HEK293T (cell line): Measurements from ENCODE around the gene ERAP2.

Source experiments
- CTCF ChIA-PET: fragments of 350-600 bp; formaldehyde crosslinking; extraction: SDS; loops from one replicate; lab custom pipeline; 2021; ENCODE audit warnings: antibody characterized with exemption, inconsistent platforms; lab: Yijun Ruan, JAX
- POLR2A ChIA-PET: fragments of 350-600 bp; formaldehyde crosslinking; extraction: SDS; loops from one replicate; lab custom pipeline; 2020; ENCODE audit warnings: antibody characterized with exemption, inconsistent platforms; lab: Yijun Ruan, JAX
- DNase-seq: peaks from one replicate; pipeline ENCODE4 v3.0.0; 2012; ENCODE audit warnings: mixed read lengths; ENCODE audit errors: extremely low spot score
- ARNT ChIP-seq: fragments of 450-650 bp; IDR thresholded peaks from 2 replicates; pipeline ENCODE4 v1.6.1; 2017; ENCODE audit warnings: mild to moderate bottlenecking
- BHLHE40 ChIP-seq: fragments of 450-650 bp; IDR thresholded peaks from 2 replicates; pipeline ENCODE4 v1.6.1; 2016; ENCODE audit warnings: mild to moderate bottlenecking, moderate library complexity, borderline replicate concordance
- CTBP1 ChIP-seq: fragments of 450-650 bp; IDR thresholded peaks from 2 replicates; pipeline ENCODE4 v1.6.1; 2016; ENCODE audit warnings: borderline replicate concordance
- ELF4 ChIP-seq: fragments of 450-650 bp; IDR thresholded peaks from 2 replicates; pipeline ENCODE4 v1.6.1; 2017; ENCODE audit warnings: antibody characterized with exemption
- FOXA1 ChIP-seq: fragments of 450-650 bp; IDR thresholded peaks from 2 replicates; pipeline ENCODE4 v1.6.1; 2016; ENCODE audit warnings: mild to moderate bottlenecking
- FOXK2 ChIP-seq: fragments of 450-650 bp; IDR thresholded peaks from 2 replicates; pipeline ENCODE4 v1.6.1; 2016; ENCODE audit warnings: mild to moderate bottlenecking
- FOXM1 ChIP-seq: fragments of 450-650 bp; IDR thresholded peaks from 2 replicates; pipeline ENCODE4 v1.6.1; 2017; ENCODE audit warnings: mild to moderate bottlenecking, borderline replicate concordance
- HDGF ChIP-seq: fragments of 450-650 bp; IDR thresholded peaks from 2 replicates; pipeline ENCODE4 v1.6.1; 2017; ENCODE audit warnings: antibody characterized with exemption, borderline replicate concordance
- L3MBTL2 ChIP-seq: fragments of 450-650 bp; conservative IDR thresholded peaks from 2 replicates; pipeline ENCODE4 v1.6.1; 2016; ENCODE audit warnings: mild to moderate bottlenecking
- LEF1 ChIP-seq: fragments of 450-650 bp; IDR thresholded peaks from 2 replicates; pipeline ENCODE4 v1.6.1; 2017; ENCODE audit warnings: mild to moderate bottlenecking, borderline replicate concordance
- NFRKB ChIP-seq: fragments of 450-650 bp; IDR thresholded peaks from 2 replicates; pipeline ENCODE4 v1.6.1; 2016; ENCODE audit warnings: mild to moderate bottlenecking, moderate library complexity
- PKNOX1 ChIP-seq: fragments of 450-650 bp; IDR thresholded peaks from 2 replicates; pipeline ENCODE4 v1.6.1; 2016
- SP1 ChIP-seq: fragments of 450-650 bp; IDR thresholded peaks from 2 replicates; pipeline ENCODE4 v1.6.1; 2017
- SUZ12 ChIP-seq: fragments of 450-650 bp; IDR thresholded peaks from 2 replicates; pipeline ENCODE4 v1.6.1; 2016; ENCODE audit warnings: mild to moderate bottlenecking
- TARDBP ChIP-seq: fragments of 450-650 bp; IDR thresholded peaks from 2 replicates; pipeline ENCODE4 v1.6.1; 2016
- ZNF384 ChIP-seq: fragments of 450-650 bp; IDR thresholded peaks from 2 replicates; pipeline ENCODE4 v1.6.1; 2016

Gene ERAP2

DNA sequence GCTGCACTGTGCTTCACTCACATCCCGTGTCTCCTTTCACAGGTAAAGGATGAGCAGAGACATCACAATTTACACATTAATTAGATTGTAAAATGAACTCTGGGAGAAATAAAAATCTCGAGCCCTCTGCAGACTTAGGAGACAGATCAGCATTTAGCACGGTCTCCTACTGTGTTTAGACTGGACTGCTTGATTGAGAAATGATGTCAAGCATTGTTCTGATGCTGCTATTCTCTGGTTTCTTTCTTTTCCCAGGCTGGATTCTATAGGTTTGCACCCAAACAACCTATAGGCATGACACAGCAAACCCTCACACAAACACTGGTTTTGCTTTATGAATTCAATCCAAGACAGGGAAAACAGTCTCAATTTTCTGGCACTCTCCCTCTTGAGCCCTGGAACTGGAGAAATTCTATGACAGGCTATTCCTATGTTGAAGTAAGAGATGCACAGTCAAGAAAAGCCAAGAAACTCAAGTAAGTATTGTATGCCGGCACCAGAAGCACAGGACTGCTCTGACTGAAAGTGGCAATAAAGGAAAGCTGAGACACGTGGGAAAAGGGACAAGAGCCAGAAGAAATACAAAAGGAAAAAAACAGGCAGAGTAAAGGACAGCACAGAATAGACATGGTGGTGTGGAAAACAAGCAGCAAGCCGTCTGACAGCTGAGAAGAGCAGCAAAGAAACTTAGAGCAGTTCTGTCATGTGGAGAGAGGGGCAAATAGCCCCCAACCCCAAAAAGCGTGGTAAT, 24.8 kb upstream of the ERAP2 start:
- CTCF ChIA-PET = no interaction called here
- no peak for TF ChIP-seq FOXM1
- TF ChIP-seq BHLHE40 = no peak
- TF ChIP-seq HDGF = no peak
- TF ChIP-seq TARDBP = no peak
- no peak for TF ChIP-seq L3MBTL2
- TF ChIP-seq ELF4 = no peak
- TF ChIP-seq NFRKB = no peak
- POLR2A ChIA-PET = no interaction called here
- DNase-seq = no peak

DNA sequence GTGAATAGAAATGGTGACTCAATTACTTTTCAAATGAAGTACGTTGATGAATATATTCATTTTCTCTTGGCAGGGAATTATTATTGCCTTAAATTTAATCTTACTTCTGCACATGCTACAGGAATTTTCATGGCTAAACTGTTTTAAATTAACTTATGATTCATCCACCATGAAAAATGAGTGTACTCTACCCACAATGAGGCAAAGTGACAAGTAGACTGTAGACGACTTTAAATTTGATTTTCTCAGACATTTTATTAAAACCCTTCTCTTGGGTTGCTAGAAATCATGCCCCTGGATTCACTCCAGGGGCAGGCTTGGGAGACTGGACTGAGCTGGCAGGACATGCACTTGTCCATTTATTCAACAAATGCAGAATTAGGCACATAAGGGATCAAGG, 23.5 kb upstream of the ERAP2 start:
- ChIA-PET POLR2A (no interaction called here), CTCF (interaction anchor here (1.6 kb wide), 1 partner anchor 10 kb away, joined by 5 read pairs; no protein-coding TSS in a partner anchor)
- TF ChIP-seq TARDBP = no peak
- no peak for TF ChIP-seq HDGF
- no peak for TF ChIP-seq SP1
- DNase-seq = no peak

DNA sequence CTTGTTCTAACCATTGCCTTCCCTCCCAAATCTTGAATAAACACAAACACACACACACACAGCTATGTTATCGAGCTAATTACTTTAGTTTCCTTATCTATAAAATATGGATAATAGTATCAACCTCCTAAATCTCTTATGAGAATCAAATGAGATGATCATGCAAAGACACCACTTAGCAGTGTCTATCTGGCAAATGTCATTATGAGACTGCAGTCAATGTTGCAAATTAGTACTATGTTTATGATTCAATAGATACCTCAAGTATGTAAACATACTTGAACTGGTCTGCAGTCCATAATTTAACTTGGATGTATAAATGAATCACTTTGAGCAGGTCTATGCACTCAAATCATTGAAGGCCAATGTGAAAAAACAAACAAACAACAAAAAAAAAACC, 22.2 kb upstream of the ERAP2 start:
- ChIA-PET CTCF (interaction anchor here (1.6 kb wide), 1 partner anchor 9 kb away, joined by 5 read pairs; no protein-coding TSS in a partner anchor), POLR2A (no interaction called here)
- TF ChIP-seq TARDBP (no peak), FOXM1 (no peak), SP1 (no peak), ELF4 (no peak), HDGF (no peak), NFRKB (no peak), BHLHE40 (no peak), LEF1 (no peak), CTBP1 (no peak), FOXK2 (no peak), PKNOX1 (no peak), L3MBTL2 (no peak)
- no peak for DNase-seq

GRCh38 chr5:96855031-96855872, 21.0 kb upstream of the ERAP2 start:
- no peak for TF ChIP-seq FOXA1
- no peak for TF ChIP-seq ZNF384
- no peak for TF ChIP-seq CTBP1
- no peak for TF ChIP-seq ARNT
- no peak for TF ChIP-seq NFRKB
- no peak for TF ChIP-seq FOXK2
- TF ChIP-seq LEF1 = no peak
- TF ChIP-seq L3MBTL2 = no peak
- TF ChIP-seq TARDBP = no peak
- TF ChIP-seq PKNOX1 = no peak
- TF ChIP-seq FOXM1 = no peak
- no peak for TF ChIP-seq SP1
- TF ChIP-seq SUZ12 = no peak
- no peak for TF ChIP-seq HDGF
- no peak for TF ChIP-seq BHLHE40
- no peak for TF ChIP-seq ELF4
- POLR2A ChIA-PET = no interaction called here
- CTCF ChIA-PET = interaction anchor here (0.6 to 0.7 kb wide), 2 partner anchors 13 to 14 kb away, joined by 3 read pairs; no protein-coding TSS in a partner anchor
- DNase-seq = no peak

DNA sequence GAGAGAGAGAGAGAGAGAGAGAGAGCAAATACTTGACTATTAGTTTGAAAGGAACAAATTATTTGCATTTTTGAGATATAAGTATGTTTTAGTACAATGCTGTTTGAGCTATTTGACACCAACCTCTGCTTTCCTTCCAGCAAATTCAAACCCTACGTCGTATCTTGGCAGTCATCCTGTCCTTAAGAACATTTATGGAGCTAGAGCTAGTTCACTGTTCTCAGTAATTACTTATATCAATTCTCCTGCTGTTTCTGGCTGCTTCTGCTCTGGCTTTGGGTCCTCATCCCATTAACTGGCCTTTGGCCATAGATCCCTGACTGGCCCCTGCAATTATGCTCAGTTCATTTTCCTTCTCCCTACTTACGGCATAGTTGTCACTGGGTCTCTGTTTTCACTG, 19.9 kb upstream of the ERAP2 start:
- ChIA-PET CTCF (interaction anchor here (0.5 to 0.7 kb wide), 3 partner anchors 10 to 107 kb away, joined by 4 to 5 read pairs (median 4); no protein-coding TSS in a partner anchor), POLR2A (no interaction called here)
- no peak for DNase-seq
- TF ChIP-seq ELF4 = no peak
- TF ChIP-seq LEF1 = no peak
- TF ChIP-seq TARDBP = no peak
- TF ChIP-seq FOXK2 = no peak
- TF ChIP-seq ARNT = no peak
- no peak for TF ChIP-seq SP1
- no peak for TF ChIP-seq SUZ12
- TF ChIP-seq NFRKB = no peak
- TF ChIP-seq ZNF384 = no peak
- TF ChIP-seq BHLHE40 = no peak
- TF ChIP-seq FOXA1 = no peak
- TF ChIP-seq CTBP1 = no peak

- TF ChIP-seq ARNT = no peak
- TF ChIP-seq BHLHE40 = no peak
- TF ChIP-seq ZNF384 = no peak
- no peak for TF ChIP-seq FOXK2
- no peak for TF ChIP-seq SP1
- no peak for TF ChIP-seq LEF1
- ChIA-PET CTCF (no interaction called here), POLR2A (no interaction called here)
- DNase-seq = no peak
These were observed 18.8 kb upstream of the ERAP2 start for GRCh38 chr5:96857454-96857853.

DNA sequence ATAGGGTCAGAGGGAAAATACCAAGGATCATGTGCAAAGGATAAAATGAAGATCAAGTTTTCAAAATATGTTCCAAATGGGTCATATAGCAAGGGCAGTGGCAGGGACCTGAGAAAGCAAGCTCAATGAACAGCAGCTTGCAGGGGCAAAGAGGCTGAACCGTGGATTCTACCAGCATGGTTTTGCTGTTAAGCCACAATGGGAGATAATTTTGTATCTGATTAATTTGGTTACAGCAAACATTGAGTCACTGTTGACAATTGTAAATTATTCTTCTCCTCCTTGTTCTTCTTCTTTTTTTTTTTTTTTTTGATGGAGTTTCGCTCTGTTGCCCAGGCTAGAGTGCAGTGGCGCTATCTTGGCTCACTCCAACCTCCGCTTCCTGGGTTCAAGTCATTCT, 18.4 kb upstream of the ERAP2 start:
- TF ChIP-seq ELF4 = no peak
- no peak for TF ChIP-seq FOXK2
- no peak for TF ChIP-seq BHLHE40
- no peak for TF ChIP-seq FOXM1
- TF ChIP-seq TARDBP = no peak
- no peak for TF ChIP-seq PKNOX1
- TF ChIP-seq FOXA1 = no peak
- no peak for TF ChIP-seq ARNT
- no peak for TF ChIP-seq NFRKB
- TF ChIP-seq SUZ12 = no peak
- no peak for TF ChIP-seq ZNF384
- no peak for TF ChIP-seq LEF1
- TF ChIP-seq L3MBTL2 = no peak
- CTCF ChIA-PET = no interaction called here
- POLR2A ChIA-PET = no interaction called here
- DNase-seq = no peak
